GM21786 (cell line): ENCODE data around the gene TCEAL6.
"Not testable (repeated sequence)": the region's sequence is repeated elsewhere in the genome, so short reads cannot be mapped to it uniquely, and the experiment has no call there.

ENCODE experiments used
- ATAC-seq: cut with Tn5 transposase; IDR thresholded peaks from one replicate; pipeline ENCODE4 v1.9.1; 2021; ENCODE audit not compliant: unreplicated experiment

The TCEAL6 gene

GRCh38 chrX:102142274-102142673 is at the start of gene TCEAL6:
Gene TCEAL6 (minus strand): TSS chrX:102142481.
- ATAC-seq, result not testable (repeated sequence)

GRCh38 chrX:102185967-102186720 is 43.9 kb upstream of the TCEAL6 start:
- no peak for ATAC-seq

GRCh38 chrX:102155806-102156179 is 13.5 kb upstream of the TCEAL6 start, which contains the start of gene BEX5:
Gene BEX5 (minus strand): TSS chrX:102155977. CDS start chrX:102154265, 1,712 bp downstream.
- peak; percentile 93 for ATAC-seq

- ATAC-seq, result peak; percentile 23
Observed at GRCh38 chrX:102154900-102155805, 12.9 kb upstream of the TCEAL6 start.

GRCh38 chrX:102154218-102154860 is 12.1 kb upstream of the TCEAL6 start:
- ATAC-seq, result peak; percentile 6

- ATAC-seq, result not testable (repeated sequence)
Observed at GRCh38 chrX:102141631-102142030, 650 bp downstream of the TCEAL6 start.

- ATAC-seq, result not testable (repeated sequence)
Observed at GRCh38 chrX:102140876-102141275, 1.4 kb downstream of the TCEAL6 start.

GRCh38 chrX:102138064-102138463 is 4.2 kb downstream of the TCEAL6 start:
- ATAC-seq, result no peak

- no peak for ATAC-seq
Observed at GRCh38 chrX:102129473-102129872, 12.8 kb downstream of the TCEAL6 start.

- ATAC-seq, result no peak
Observed at GRCh38 chrX:102126863-102127262, 15.4 kb downstream of the TCEAL6 start.

- ATAC-seq, result not testable (repeated sequence)
Observed at GRCh38 chrX:102126080-102126818, 16.0 kb downstream of the TCEAL6 start.

GRCh38 chrX:102125436-102125835 is 16.8 kb downstream of the TCEAL6 start, which contains the start of gene TCEAL2:
Gene TCEAL2 (plus strand): TSS chrX:102125679. CDS start chrX:102126831, 1,152 bp downstream.
- ATAC-seq, result not testable (repeated sequence)

- ATAC-seq, result not testable (repeated sequence)
Observed at GRCh38 chrX:102125014-102125413, 17.3 kb downstream of the TCEAL6 start.

GRCh38 chrX:102115748-102116147 is 26.5 kb downstream of the TCEAL6 start:
- no peak for ATAC-seq

- no peak for ATAC-seq
Observed at GRCh38 chrX:102113367-102113766, 28.9 kb downstream of the TCEAL6 start.
